Neuronal stem cell (in vitro differentiated cells): ENCODE measurements around the gene SLC22A4.

Experiments
- DNase-seq: peaks from one replicate; pipeline ENCODE4 v3.0.0-alpha.2; 2013; ENCODE audit warnings: low spot score
- H2AFZ ChIP-seq: one replicate; pipeline ENCODE4 v1.6.1; 2013; ENCODE audit warnings: mild to moderate bottlenecking, low read length, inconsistent platforms
- H2AK5ac ChIP-seq: 2 replicates; pipeline ENCODE4 v1.6.1; 2013; ENCODE audit warnings: low read depth, mild to moderate bottlenecking, inconsistent platforms, low read length, moderate library complexity, mixed read lengths
- H2BK120ac ChIP-seq: 2 replicates; pipeline ENCODE4 v1.6.1; 2013; ENCODE audit warnings: low read depth, mild to moderate bottlenecking, inconsistent platforms, low read length, moderate library complexity, mixed read lengths
- H2BK12ac ChIP-seq: one replicate; pipeline ENCODE4 v1.6.1; 2013; ENCODE audit warnings: low read length, inconsistent platforms
- H2BK15ac ChIP-seq: 2 replicates; pipeline ENCODE4 v1.6.1; 2013; ENCODE audit warnings: mild to moderate bottlenecking, low read length, inconsistent platforms, mixed read lengths
- H2BK5ac ChIP-seq: one replicate; pipeline ENCODE4 v1.6.1; 2013; ENCODE audit warnings: inconsistent platforms, mild to moderate bottlenecking, low read length, moderate library complexity
- H3K14ac ChIP-seq: one replicate; pipeline ENCODE4 v1.6.1; 2013; ENCODE audit warnings: low read length, inconsistent platforms
- H3K18ac ChIP-seq: 2 replicates; pipeline ENCODE4 v1.6.1; 2013; ENCODE audit warnings: low read length, inconsistent platforms
- H3K23ac ChIP-seq: 2 replicates; pipeline ENCODE4 v1.6.1; 2013; ENCODE audit warnings: low read depth, mild to moderate bottlenecking, mixed read lengths, low read length, inconsistent platforms; ENCODE audit not compliant: poor library complexity
- H3K27ac ChIP-seq: replicated peaks from 3 replicates; pipeline ENCODE4 v1.5.1; 2013; ENCODE audit warnings: low read length, inconsistent platforms
- H3K27me3 ChIP-seq, 3 experiments: 2 replicates each; pipeline ENCODE4 v1.6.1; 2013; ENCODE audit warnings: low read length in 3 of 3, mild to moderate bottlenecking in 2 of 3, inconsistent platforms in 1 of 3, low read depth in 1 of 3, mixed read lengths in 1 of 3, moderate library complexity in 1 of 3; ENCODE audit not compliant: control insufficient read depth in 3 of 3, insufficient read depth in 3 of 3
- H3K36me3 ChIP-seq, 2 donors: replicated peaks in 1 of 2; 2 replicates each; pipeline ENCODE4 v1.6.1; 2013; ENCODE audit warnings: low read length in 2 of 2; ENCODE audit not compliant: control insufficient read depth in 2 of 2, insufficient read depth in 2 of 2
- H3K4ac ChIP-seq: 2 replicates; pipeline ENCODE4 v1.6.1; 2013; ENCODE audit warnings: inconsistent platforms, mild to moderate bottlenecking, low read length, moderate library complexity
- H3K4me1 ChIP-seq, 2 donors: 1 replicate in 1 of 2; 2 replicates in 1 of 2; pipeline ENCODE4 v1.6.1; 2013; ENCODE audit warnings: low read length in 2 of 2, low read depth in 1 of 2; ENCODE audit not compliant: control insufficient read depth in 2 of 2, insufficient read depth in 1 of 2
- H3K4me2 ChIP-seq: one replicate; pipeline ENCODE4 v1.6.1; 2013; ENCODE audit warnings: mild to moderate bottlenecking, low read length, inconsistent platforms; ENCODE audit not compliant: insufficient read depth, poor library complexity, severe bottlenecking
- H3K4me3 ChIP-seq, 2 donors: 2 replicates each; pipeline ENCODE4 v1.5.1; 2013; ENCODE audit warnings: low read length in 2 of 2, mild to moderate bottlenecking in 2 of 2, inconsistent platforms in 1 of 2, moderate library complexity in 1 of 2
- H3K79me1 ChIP-seq: one replicate; pipeline ENCODE4 v1.6.1; 2013; ENCODE audit warnings: low read depth, mild to moderate bottlenecking, inconsistent platforms, low read length, moderate library complexity
- H3K9ac ChIP-seq: one replicate; pipeline ENCODE4 v1.6.1; 2013; ENCODE audit warnings: mild to moderate bottlenecking, low read depth, low read length, inconsistent platforms; ENCODE audit not compliant: poor library complexity
- H3K9me3 ChIP-seq, 2 donors: replicated peaks in 1 of 2; 2 replicates each; pipeline versions ENCODE3 to v1.6.1; 2013; ENCODE audit warnings: low read length in 2 of 2, mild to moderate bottlenecking in 2 of 2, inconsistent platforms in 1 of 2, low read depth in 1 of 2, mixed read lengths in 1 of 2, moderate library complexity in 1 of 2; ENCODE audit not compliant: control insufficient read depth in 2 of 2, insufficient read depth in 1 of 2
- H4K8ac ChIP-seq: one replicate; pipeline ENCODE4 v1.6.1; 2013; ENCODE audit warnings: low read depth, mild to moderate bottlenecking, inconsistent platforms, low read length, moderate library complexity
- H4K91ac ChIP-seq: one replicate; pipeline ENCODE4 v1.6.1; 2013; ENCODE audit warnings: low read length, low read depth, mild to moderate bottlenecking, inconsistent platforms; ENCODE audit not compliant: poor library complexity
- WGBS, 2 donors: extraction: QIAGEN DNeasy Blood & Tissue Kit; methylation state at CpG; one replicate each; pipeline ENCODE4 v1.1.7; 2013; ENCODE audit warnings: missing lambda C conversion rate in 2 of 2, mixed read lengths in 1 of 2; ENCODE audit not compliant: insufficient read length in 2 of 2, insufficient replicate concordance in 1 of 2; ENCODE audit errors: extremely low coverage in 2 of 2; 5-methylcytosine and 5-hydroxymethylcytosine counted together

Gene SLC22A4

GRCh38 chr5:132296412-132297016 is 2.3 kb downstream of the SLC22A4 start:
- no peak overlapping the region for H3K14ac ChIP-seq
- H3K23ac ChIP-seq: peak overlapping the region; percentile 67
- no peak overlapping the region for H2BK12ac ChIP-seq
- peak overlapping the region; percentile 30 for H3K4ac ChIP-seq
- H3K9me3 ChIP-seq: no peaks in the 10 kb centered on the region
- no peak overlapping the region for H4K8ac ChIP-seq
- no CpG with 5 or more reads among the region's 8 CpGs for WGBS, 2 donors
- no peaks in the 10 kb centered on the region for H3K79me1 ChIP-seq
- no peaks in the 10 kb centered on the region for H3K36me3 ChIP-seq
- no peak overlapping the region for H3K4me3 ChIP-seq
- H3K4me2 ChIP-seq: no peak overlapping the region
- H3K27ac ChIP-seq: no peak overlapping the region
- peak overlapping the region; percentile 45 for H3K18ac ChIP-seq
- H2AFZ ChIP-seq: no peak overlapping the region
- H3K27me3 ChIP-seq: peaks cover 0 to 21% (median 18%) of the 10 kb centered on the region in 3 experiments
- no peak overlapping the region for H2BK15ac ChIP-seq
- H2BK120ac ChIP-seq: no peak overlapping the region
- H3K4me1 ChIP-seq: peaks cover 8 to 9% of the 10 kb centered on the region in 2 donors
- no peak overlapping the region for H2AK5ac ChIP-seq
- H3K9ac ChIP-seq: no peak overlapping the region
- no peak for DNase-seq
- no peak overlapping the region for H4K91ac ChIP-seq
- H2BK5ac ChIP-seq: no peak overlapping the region

- Histone ChIP-seq H2BK120ac (no peak overlapping the region), H3K14ac (no peak overlapping the region), H4K91ac (no peak overlapping the region), H2AK5ac (no peak overlapping the region), H3K4me3 (no peak overlapping the region), H3K4me1 (peaks cover 8 to 9% of the 10 kb centered on the region in 2 donors), H3K79me1 (no peaks in the 10 kb centered on the region), H3K36me3 (no peaks in the 10 kb centered on the region), H3K9me3 (no peaks in the 10 kb centered on the region), H2BK5ac (no peak overlapping the region), H2BK12ac (no peak overlapping the region), H2AFZ (no peak overlapping the region), H3K27ac (no peak overlapping the region), H3K9ac (no peak overlapping the region), H3K18ac (no peak overlapping the region), H3K4ac (no peak overlapping the region), H3K23ac (no peak overlapping the region), H2BK15ac (no peak overlapping the region), H3K27me3 (peaks cover 0 to 21% (median 18%) of the 10 kb centered on the region in 3 experiments), H3K4me2 (no peak overlapping the region), H4K8ac (no peak overlapping the region)
- no peak for DNase-seq
- no CpG with 5 or more reads among the region's 4 CpGs for WGBS, 2 donors
Observed at GRCh38 chr5:132297211-132297940, 3.2 kb downstream of the SLC22A4 start.

- Histone ChIP-seq H3K4ac (no peak overlapping the region), H3K27ac (no peak overlapping the region), H3K9ac (no peak overlapping the region), H4K8ac (no peak overlapping the region), H2BK5ac (no peak overlapping the region), H3K14ac (no peak overlapping the region), H3K18ac (no peak overlapping the region), H2BK12ac (no peak overlapping the region), H2BK15ac (no peak overlapping the region), H3K23ac (no peak overlapping the region), H3K4me2 (no peak overlapping the region), H2AFZ (no peak overlapping the region), H2BK120ac (no peak overlapping the region), H3K27me3 (peaks cover 0 to 21% (median 18%) of the 10 kb centered on the region in 3 experiments), H3K79me1 (no peaks in the 10 kb centered on the region), H3K4me3 (peak overlapping the region in 1 of 2 donors; percentile 33), H3K36me3 (no peaks in the 10 kb centered on the region), H4K91ac (no peak overlapping the region), H2AK5ac (no peak overlapping the region), H3K4me1 (peaks cover 7 to 9% of the 10 kb centered on the region in 2 donors), H3K9me3 (no peaks in the 10 kb centered on the region)
- WGBS, 2 donors: no CpG with 5 or more reads among the region's 6 CpGs
- no peak for DNase-seq
Observed at GRCh38 chr5:132298298-132299212, 4.4 kb downstream of the SLC22A4 start.
